Pancreas (tissue), 10 donors: ENCODE data around the gene MALRD1. TPM values are rescaled to one million over a fixed set of nuclear protein-coding genes. Genes with fewer than 3 reads are reported as not detected.

ENCODE experiments used
- ATAC-seq, 4 donors: fragments of 200-7000 bp; cut with Tn5 transposase; one replicate each; pipeline versions ENCODE4 v1.8.0 to v1.9.1; 2020; ENCODE audit warnings: mild to moderate bottlenecking in 4 of 4, moderate library complexity in 4 of 4
- DNase-seq, 6 donors: peaks; one replicate each; pipeline ENCODE4 v3.0.0-alpha.2; 2020
- FAIRE-seq: peaks from 2 replicates; lab custom pipeline; 2012; peaks lifted over from hg19 to GRCh38; lab: Jason Lieb, UNC
- H3K27ac ChIP-seq, 4 donors: fragments of 200-600 bp; sonication (generic); 1 replicate in 3 of 4; 2 replicates in 1 of 4; pipeline versions ENCODE4 v1.5.0 to v1.8.0; 2020
- H3K27me3 ChIP-seq, 4 donors: fragments of 200-600 bp; one replicate each; pipeline ENCODE4 v1.8.0; 2021
- H3K36me3 ChIP-seq, 3 donors: fragments of 200-600 bp; sonication (generic) in 1 of 3; one replicate each; pipeline versions ENCODE4 v1.5.0 to v1.8.0; 2020 to 2021
- H3K4me1 ChIP-seq, 3 donors: fragments of 200-600 bp; one replicate each; pipeline ENCODE4 v1.8.0; 2021
- H3K4me3 ChIP-seq, 4 donors: fragments of 200-600 bp; sonication (generic) in 2 of 4; one replicate each; pipeline versions ENCODE4 v1.5.0 to v1.8.0; 2020 to 2021
- H3K9me3 ChIP-seq, 4 donors: fragments of 200-600 bp; one replicate each; pipeline ENCODE4 v1.8.0; 2021
- WGBS, 2 donors: extraction: QIAGEN DNeasy Blood & Tissue Kit; methylation state at CpG; one replicate each; pipeline ENCODE4 v1.1.7; 2013; 5-methylcytosine and 5-hydroxymethylcytosine counted together
- intact Hi-C, 3 donors: fragments of 100-400 bp; cut with DNase I; formaldehyde crosslinking; loops; one replicate each; pipeline versions ENCODE4 v1.11.1 to v1.14.2; 2022
- polyA plus RNA-seq, 2 donors: library from polyadenylated mRNA; stranded (reverse); fragments of 200-250 nt; gene quantifications; one replicate each; pipeline ENCODE4 v1.2.3, GENCODE V29; 2013
- total RNA-seq, 6 donors: library from RNA; stranded (reverse); fragmentation: NEBNext Ultra II Directional in 4 of 6; extraction: Animal tissue kit (Norgen Biotek cat#: 25700) in 4 of 6; gene quantifications; one replicate each; pipeline versions ENCODE4 v1.2.1 to v1.2.4, GENCODE V29; 2021 to 2023
- TF ChIP-seq, protein P1 (sequence below), 4 donors: fragments of 200-600 bp; sonication (generic) in 3 of 4; IDR thresholded peaks; one replicate each; pipeline versions ENCODE4 v1.5.0 to v1.8.0; 2021; ENCODE audit warnings: antibody characterized with exemption in 4 of 4
- donor health status: healthy with polysubstance abuse.
- donor health status: DM: no; HTN: no; CAD: no; lungs with moderate emphysema.
- donor health status: DM: no; HTN: no; CAD: no.
- donor health status: control.
- donor health status: control.
- donor health status: Bipolar disorder and iron deficiency.
- donor health status: DM: yes; HTN: yes; CAD: no.
- donor health status: DM: no; HTN: no; CAD: no.
- donor health status: DM: no; HTN: no; CAD: no.
- donor health status: DM: yes; HTN: yes; CAD: no.

MALRD1 gene
- total and polyA plus RNA-seq, 8 donors = 0.13 to 0.87 (median 0.31) TPM; not detected in 5

DNA sequence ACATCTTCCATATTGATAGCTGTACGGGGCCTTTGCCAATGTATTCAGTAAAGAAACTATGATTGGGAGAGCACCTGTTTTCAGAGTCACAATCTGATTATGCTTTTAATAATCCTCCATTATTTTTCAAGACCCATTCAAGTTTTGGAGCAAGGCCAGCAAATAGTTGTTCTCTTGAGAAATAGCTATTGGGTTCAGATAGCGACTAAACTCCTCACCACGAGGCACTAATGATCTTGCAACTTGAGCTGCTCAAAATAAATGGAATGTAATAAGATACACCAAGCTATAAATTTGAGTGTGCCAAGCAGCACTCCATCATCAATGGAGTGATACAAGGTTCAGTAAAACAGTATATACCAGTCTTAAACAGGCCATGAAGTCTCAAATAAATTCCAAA, 7.4 kb upstream of the MALRD1 start:
- DNase-seq (no peak), FAIRE-seq (no peak), ATAC-seq (no peak)
- Histone ChIP-seq H3K27ac (no peak overlapping the region), H3K27me3 (no peaks in the 10 kb centered on the region), H3K9me3 (no peaks in the 10 kb centered on the region), H3K4me3 (no peak overlapping the region), H3K36me3 (no peaks in the 10 kb centered on the region), H3K4me1 (no peaks in the 10 kb centered on the region)
- intact Hi-C loops = no loop called here
- TF ChIP-seq, protein P1, sequence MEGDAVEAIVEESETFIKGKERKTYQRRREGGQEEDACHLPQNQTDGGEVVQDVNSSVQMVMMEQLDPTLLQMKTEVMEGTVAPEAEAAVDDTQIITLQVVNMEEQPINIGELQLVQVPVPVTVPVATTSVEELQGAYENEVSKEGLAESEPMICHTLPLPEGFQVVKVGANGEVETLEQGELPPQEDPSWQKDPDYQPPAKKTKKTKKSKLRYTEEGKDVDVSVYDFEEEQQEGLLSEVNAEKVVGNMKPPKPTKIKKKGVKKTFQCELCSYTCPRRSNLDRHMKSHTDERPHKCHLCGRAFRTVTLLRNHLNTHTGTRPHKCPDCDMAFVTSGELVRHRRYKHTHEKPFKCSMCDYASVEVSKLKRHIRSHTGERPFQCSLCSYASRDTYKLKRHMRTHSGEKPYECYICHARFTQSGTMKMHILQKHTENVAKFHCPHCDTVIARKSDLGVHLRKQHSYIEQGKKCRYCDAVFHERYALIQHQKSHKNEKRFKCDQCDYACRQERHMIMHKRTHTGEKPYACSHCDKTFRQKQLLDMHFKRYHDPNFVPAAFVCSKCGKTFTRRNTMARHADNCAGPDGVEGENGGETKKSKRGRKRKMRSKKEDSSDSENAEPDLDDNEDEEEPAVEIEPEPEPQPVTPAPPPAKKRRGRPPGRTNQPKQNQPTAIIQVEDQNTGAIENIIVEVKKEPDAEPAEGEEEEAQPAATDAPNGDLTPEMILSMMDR (IDR thresholded peaks at IDR 0.05) = no peak
- 43 to 44% methylated on average over 3 of the region's 3 CpGs for WGBS, 2 donors

DNA sequence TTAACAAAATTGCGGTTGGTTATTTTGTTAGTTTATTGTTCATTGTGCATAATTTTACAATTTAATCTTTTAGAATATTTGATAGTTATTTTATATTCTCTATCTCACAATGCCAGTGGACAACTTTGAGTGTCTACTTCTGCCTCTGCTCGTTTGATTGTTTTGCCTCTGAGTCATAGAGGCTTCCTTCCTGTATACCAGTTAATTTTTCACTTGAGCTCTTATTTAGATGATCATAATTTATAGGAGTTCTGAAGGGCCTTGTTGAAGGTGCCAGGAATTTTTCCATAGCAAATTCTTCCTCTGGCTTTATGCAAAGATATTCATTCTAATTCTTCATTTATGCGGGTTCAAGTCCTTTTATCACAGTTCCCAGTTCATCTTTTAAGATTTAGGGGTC, 5.2 kb upstream of the MALRD1 start:
- H3K27me3 ChIP-seq = no peaks in the 10 kb centered on the region
- no peaks in the 10 kb centered on the region for H3K9me3 ChIP-seq
- DNase-seq (no peak), FAIRE-seq (no peak), ATAC-seq (no peak)
- 45 to 54% methylated on average over 3 of the region's 3 CpGs for WGBS, 2 donors
- no peak overlapping the region for H3K27ac ChIP-seq
- no peaks in the 10 kb centered on the region for H3K4me1 ChIP-seq
- no peaks in the 10 kb centered on the region for H3K36me3 ChIP-seq
- TF ChIP-seq, protein P1 (IDR thresholded peaks at IDR 0.05) = no peak
- H3K4me3 ChIP-seq = no peak overlapping the region
- intact Hi-C loops = no loop called here

- ATAC-seq (no peak), DNase-seq (no peak), FAIRE-seq (no peak)
- 8 to 18% methylated on average over 1 of the region's 1 CpG for WGBS, 2 donors
- H3K36me3 ChIP-seq = no peaks in the 10 kb centered on the region
- no peaks in the 10 kb centered on the region for H3K9me3 ChIP-seq
- H3K27ac ChIP-seq = no peak overlapping the region
- H3K4me1 ChIP-seq = no peaks in the 10 kb centered on the region
- TF ChIP-seq, protein P1 (IDR thresholded peaks at IDR 0.05) = no peak
- H3K27me3 ChIP-seq = no peaks in the 10 kb centered on the region
- H3K4me3 ChIP-seq = no peak overlapping the region
- intact Hi-C loops = no loop called here
These were observed 1.9 kb upstream of the MALRD1 start for GRCh38 chr10:19046679-19047078.

- TF ChIP-seq, protein P1 (IDR thresholded peaks at IDR 0.05) = no peak
- Histone ChIP-seq H3K36me3 (no peaks in the 10 kb centered on the region), H3K4me1 (no peaks in the 10 kb centered on the region), H3K27ac (no peak overlapping the region), H3K4me3 (no peak overlapping the region), H3K27me3 (no peaks in the 10 kb centered on the region), H3K9me3 (no peaks in the 10 kb centered on the region)
- DNase-seq (no peak), ATAC-seq (no peak), FAIRE-seq (no peak)
- intact Hi-C loops = no loop called here
- 26 to 27% methylated on average over 3 of the region's 3 CpGs for WGBS, 2 donors
These were observed 290 bp downstream of the MALRD1 start for GRCh38 chr10:19048891-19049290.

GRCh38 chr10:19049567-19049966, 966 bp downstream of the MALRD1 start:
- DNase-seq = no peak

More at GRCh38 chr10:19049567-19049966, 966 bp downstream of the MALRD1 start:
- H3K4me1 ChIP-seq = no peaks in the 10 kb centered on the region
- no peaks in the 10 kb centered on the region for H3K36me3 ChIP-seq
- no peaks in the 10 kb centered on the region for H3K9me3 ChIP-seq
- H3K27ac ChIP-seq = no peak overlapping the region
- intact Hi-C loops = no loop called here
- H3K27me3 ChIP-seq = no peaks in the 10 kb centered on the region
- TF ChIP-seq, protein P1 (IDR thresholded peaks at IDR 0.05) = no peak
- H3K4me3 ChIP-seq = no peak overlapping the region
- no peak for ATAC-seq
- 70 to 86% methylated on average over 2 of the region's 2 CpGs for WGBS, 2 donors
- no peak for FAIRE-seq
